ENCODE results near the gene MTA2. TPM values are rescaled to one million over a fixed set of nuclear protein-coding genes. Genes with fewer than 3 reads are reported as not detected.

MTA2 gene
- polyA plus RNA-seq, 2 of the 4 experiments (the other 2 are of a cell fraction), result 21.8 to 85.0 TPM

GRCh38 chr11:62555464-62556107, 46.1 kb downstream of the MTA2 start:
- Histone ChIP-seq H3K4me3 (no peak overlapping the region; the same call in 2 of the 3 replicates), H3K9me3 (no peaks in the 10 kb centered on the region), H3K4me1 (peaks cover 90% of the 10 kb centered on the region), H3K4me2 (peak overlapping the region; percentile 86), H3K27ac (peak overlapping the region; percentile 90 to 94)
- ATAC-seq (no peak), DNase-seq (ENCODE audit: low read depth in 1 of 2, low spot score in 1 of 2) (peak in 1 of 2 experiments; percentile 26), FAIRE-seq (no peak)
- WGBS (ENCODE audit: missing lambda C conversion rate), result 53% methylated on average over 4 of the region's 4 CpGs
- ChIA-PET CTCF (interaction anchor here (0.9 to 12.6 kb wide), 5 partner anchors 10 to 161 kb away, joined by 3 to 296 read pairs (median 46); partner anchors contain the start of genes AHNAK and SCGB1A1), POLR2A (interaction anchor here (1.1 to 4.1 kb wide), 3 partner anchors 9 to 36 kb away, joined by 3 to 31 read pairs (median 9); partner anchors contain the start of genes AHNAK, EEF1G and TUT1)
- TF ChIP-seq, protein P1, sequence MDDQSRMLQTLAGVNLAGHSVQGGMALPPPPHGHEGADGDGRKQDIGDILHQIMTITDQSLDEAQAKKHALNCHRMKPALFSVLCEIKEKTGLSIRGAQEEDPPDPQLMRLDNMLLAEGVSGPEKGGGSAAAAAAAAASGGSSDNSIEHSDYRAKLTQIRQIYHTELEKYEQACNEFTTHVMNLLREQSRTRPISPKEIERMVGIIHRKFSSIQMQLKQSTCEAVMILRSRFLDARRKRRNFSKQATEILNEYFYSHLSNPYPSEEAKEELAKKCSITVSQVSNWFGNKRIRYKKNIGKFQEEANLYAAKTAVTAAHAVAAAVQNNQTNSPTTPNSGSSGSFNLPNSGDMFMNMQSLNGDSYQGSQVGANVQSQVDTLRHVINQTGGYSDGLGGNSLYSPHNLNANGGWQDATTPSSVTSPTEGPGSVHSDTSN (IDR thresholded peaks at IDR 0.05), result no peak
- TF ChIP-seq ZNF302 (CRISPR knock-in tag; IDR thresholded peaks at IDR 0.05), result no peak

- POLR2A ChIA-PET, result interaction anchor here (0.7 to 4.1 kb wide), 4 partner anchors 37 to 199 kb away, joined by 3 to 31 read pairs (median 5); partner anchors contain the start of genes HNRNPUL2, TUT1 and ZBTB3
- DNase-seq (ENCODE audit: low read depth in 1 of 2, low spot score in 1 of 2), result no peak
- peak overlapping the region; percentile 86 for H3K4me2 ChIP-seq
- no peaks in the 10 kb centered on the region for H3K9me3 ChIP-seq
- H3K4me1 ChIP-seq, result peaks cover 83% of the 10 kb centered on the region
- no peak for ATAC-seq
- peak overlapping the region; percentile 22; the same call in 1 of the 3 replicates for H3K4me3 ChIP-seq
- peak overlapping the region; percentile 90 to 94 for H3K27ac ChIP-seq
- TF ChIP-seq ZNF302 (CRISPR knock-in tag; IDR thresholded peaks at IDR 0.05) (no peak), MAFK (IDR thresholded peaks at IDR 0.05; ENCODE audit: partially characterized antibody) (peak; percentile 51)
- CTCF ChIA-PET, result interaction anchor here (0.9 to 12.6 kb wide), 11 partner anchors 9 to 160 kb away, joined by 3 to 296 read pairs (median 5); partner anchors contain the start of genes AHNAK, SCGB1A1 and TUT1
- WGBS (ENCODE audit: missing lambda C conversion rate), result 76% methylated on average over 7 of the region's 7 CpGs
- FAIRE-seq, result no peak
Observed at GRCh38 chr11:62554387-62555167, 47.1 kb downstream of the MTA2 start.

GRCh38 chr11:62553839-62554361, 47.8 kb downstream of the MTA2 start:
- Histone ChIP-seq H3K27ac (peak overlapping the region; percentile 90 to 94), H3K4me1 (peaks cover 83% of the 10 kb centered on the region), H3K4me2 (peak overlapping the region; percentile 86), H3K4me3 (peak overlapping the region; percentile 22; the same call in 2 of the 3 replicates), H3K9me3 (no peaks in the 10 kb centered on the region)
- 8% methylated on average over 8 of the region's 8 CpGs for WGBS (ENCODE audit: missing lambda C conversion rate)
- DNase-seq (ENCODE audit: low read depth in 1 of 2, low spot score in 1 of 2), result peak; percentile 78 to 92
- peak; percentile 54 to 58 for ATAC-seq
- no peak for FAIRE-seq
- ChIA-PET POLR2A (interaction anchor here (0.7 to 4.1 kb wide), 6 partner anchors 20 to 200 kb away, joined by 3 to 31 read pairs (median 5); partner anchors contain the start of genes EEF1G, HNRNPUL2, TUT1 and ZBTB3), CTCF (interaction anchor here (0.9 to 12.6 kb wide), 13 partner anchors 9 to 186 kb away, joined by 3 to 296 read pairs (median 4); partner anchors contain the start of genes AHNAK, SCGB1A1 and TUT1)
- TF ChIP-seq MAZ (IDR thresholded peaks at IDR 0.05; ENCODE audit: borderline replicate concordance, low read depth, low read length), result no peak
- peak; percentile 3; the same call in 1 of the 2 replicates for TF ChIP-seq RFX5 (IDR thresholded peaks at IDR 0.05)
- TF ChIP-seq GATA3 (IDR thresholded peaks at IDR 0.05; ENCODE audit: borderline replicate concordance), result peak; percentile 6; the same call in 1 of the 2 replicates
- peak; percentile 11; the same call in 1 of the 2 replicates for TF ChIP-seq FOSL2 (IDR thresholded peaks at IDR 0.05)
- peak; percentile 65 for TF ChIP-seq FOSL2 (CRISPR knock-in tag; IDR thresholded peaks at IDR 0.05)
- TF ChIP-seq, protein P2, sequence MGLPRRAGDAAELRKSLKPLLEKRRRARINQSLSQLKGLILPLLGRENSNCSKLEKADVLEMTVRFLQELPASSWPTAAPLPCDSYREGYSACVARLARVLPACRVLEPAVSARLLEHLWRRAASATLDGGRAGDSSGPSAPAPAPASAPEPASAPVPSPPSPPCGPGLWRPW (IDR thresholded peaks at IDR 0.05), result no peak
- TF ChIP-seq, protein P3, sequence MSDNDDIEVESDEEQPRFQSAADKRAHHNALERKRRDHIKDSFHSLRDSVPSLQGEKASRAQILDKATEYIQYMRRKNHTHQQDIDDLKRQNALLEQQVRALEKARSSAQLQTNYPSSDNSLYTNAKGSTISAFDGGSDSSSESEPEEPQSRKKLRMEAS (IDR thresholded peaks at IDR 0.05), result peak; percentile 75
- TF ChIP-seq, protein P1 (IDR thresholded peaks at IDR 0.05), result peak; percentile 28; the same call in 1 of the 2 replicates
